Breast epithelium (tissue), 4 donors: ENCODE data around the gene PRAMEF18. TPM values are rescaled to one million over a fixed set of nuclear protein-coding genes. Genes with fewer than 3 reads are reported as not detected.
"Not testable (repeated sequence)": the region's sequence is repeated elsewhere in the genome, so short reads cannot be mapped to it uniquely, and the experiment has no call there.

Experiments used
- DNase-seq, 2 donors: peaks; one replicate each; pipeline ENCODE4 v3.0.0-alpha.2; 2019; ENCODE audit warnings: low spot score in 2 of 2
- H3K27ac ChIP-seq, 2 donors: fragments of 200-600 bp; sonication (generic) in 1 of 2; one replicate each; pipeline ENCODE4 v1.5.1; 2016 to 2019; ENCODE audit warnings: mild to moderate bottlenecking in 1 of 2
- H3K27me3 ChIP-seq, 2 donors: fragments of 200-600 bp; sonication (generic) in 1 of 2; one replicate each; pipeline versions ENCODE4 v1.5.1 to v1.6.0; 2017 to 2019; ENCODE audit warnings: control low read depth in 1 of 2, mild to moderate bottlenecking in 1 of 2
- H3K36me3 ChIP-seq: fragments of 200-600 bp; one replicate; pipeline ENCODE4 v1.5.1; 2019
- H3K4me1 ChIP-seq, 2 donors: fragments of 200-600 bp; sonication (generic); one replicate each; pipeline ENCODE4 v1.5.1; 2016 to 2019; ENCODE audit warnings: control low read depth in 1 of 2
- H3K4me3 ChIP-seq, 3 donors: fragments of 200-600 bp; sonication (generic); 1 replicate in 2 of 3; 2 replicates in 1 of 3; pipeline ENCODE4 v1.5.1; 2016 to 2019; ENCODE audit warnings: mild to moderate bottlenecking in 3 of 3, moderate library complexity in 2 of 3
- H3K9me3 ChIP-seq, 2 donors: fragments of 200-600 bp; sonication (generic) in 1 of 2; one replicate each; pipeline ENCODE4 v1.5.1; 2016 to 2019; ENCODE audit warnings: control low read depth in 1 of 2
- CTCF ChIP-seq, 3 donors: fragments of 450-650 bp; IDR thresholded peaks; one replicate each; pipeline ENCODE4 v1.5.1; 2016 to 2017; ENCODE audit warnings: antibody characterized with exemption in 3 of 3, mild to moderate bottlenecking in 3 of 3, moderate library complexity in 3 of 3
- POLR2A ChIP-seq: fragments of 450-650 bp; IDR thresholded peaks from one replicate; pipeline ENCODE4 v1.6.1; 2016; ENCODE audit warnings: antibody characterized with exemption, mild to moderate bottlenecking, moderate library complexity
- POLR2AphosphoS5 ChIP-seq, 3 donors: sonication (generic); formaldehyde crosslinking; IDR thresholded peaks; one replicate each; pipeline ENCODE4 v1.6.1; 2017; ENCODE audit warnings: antibody characterized with exemption in 3 of 3
- intact Hi-C: fragments of 100-400 bp; cut with DNase I; formaldehyde crosslinking; loops from one replicate; pipeline ENCODE4 v1.15.1; 2023; ENCODE audit warnings: low total_unique reads
- total RNA-seq, 3 donors: library from RNA; depleted of rRNA; stranded (reverse); fragments of >200 nt; gene quantifications; one replicate each; pipeline ENCODE4 v1.1.0, GENCODE V29; 2016

Gene PRAMEF18
- total RNA-seq, 3 donors from 2014 or later, result not detected

- H3K4me3 ChIP-seq, H3K4me1 ChIP-seq, DNase-seq, intact Hi-C loops, H3K36me3 ChIP-seq, H3K27ac ChIP-seq, H3K27me3 ChIP-seq, H3K9me3 ChIP-seq: not testable (repeated sequence)
These were observed 4.6 kb upstream of the PRAMEF18 start for GRCh38 chr1:13230601-13231000.

- H3K27me3 ChIP-seq, H3K9me3 ChIP-seq, DNase-seq, H3K4me1 ChIP-seq, intact Hi-C loops, H3K27ac ChIP-seq, H3K36me3 ChIP-seq, H3K4me3 ChIP-seq: not testable (repeated sequence)
These were observed 4.1 kb upstream of the PRAMEF18 start for GRCh38 chr1:13230096-13230495.

- H3K27ac ChIP-seq, result no peak overlapping the region
- H3K27me3 ChIP-seq, result peaks cover 0 to 5% of the 10 kb centered on the region in 2 donors
- no peak for TF ChIP-seq CTCF (IDR thresholded peaks at IDR 0.05)
- TF ChIP-seq POLR2AphosphoS5 (IDR thresholded peaks at IDR 0.05), result no peak
- TF ChIP-seq POLR2A, result no peak
- no peaks in the 10 kb centered on the region for H3K9me3 ChIP-seq
- H3K36me3 ChIP-seq, result no peaks in the 10 kb centered on the region
- intact Hi-C loops, result no loop called here
- DNase-seq, result peak in 1 of 2 donors; percentile 17
- no peak overlapping the region for H3K4me3 ChIP-seq
- H3K4me1 ChIP-seq, result no peaks in the 10 kb centered on the region
These were observed 2.4 kb upstream of the PRAMEF18 start for GRCh38 chr1:13228343-13228781.

GRCh38 chr1:13227271-13228055, 1.5 kb upstream of the PRAMEF18 start:
- intact Hi-C loops, H3K36me3 ChIP-seq, H3K27me3 ChIP-seq, H3K27ac ChIP-seq, H3K4me3 ChIP-seq, H3K9me3 ChIP-seq, H3K4me1 ChIP-seq: not testable (repeated sequence)
- DNase-seq, result peak in 1 of 2 donors; percentile 15

GRCh38 chr1:13224480-13225060, 1.4 kb downstream of the PRAMEF18 start:
- H3K4me3 ChIP-seq, result no peak overlapping the region
- TF ChIP-seq CTCF (IDR thresholded peaks at IDR 0.05) (no peak), POLR2AphosphoS5 (IDR thresholded peaks at IDR 0.05) (no peak), POLR2A (no peak)
- DNase-seq, result no peak
- peaks cover 0 to 5% of the 10 kb centered on the region in 2 donors for H3K27me3 ChIP-seq
- no peaks in the 10 kb centered on the region for H3K9me3 ChIP-seq
- H3K36me3 ChIP-seq, result no peaks in the 10 kb centered on the region
- no peaks in the 10 kb centered on the region for H3K4me1 ChIP-seq
- H3K27ac ChIP-seq, result no peak overlapping the region
- intact Hi-C loops, result no loop called here

- DNase-seq, H3K4me3 ChIP-seq, H3K27ac ChIP-seq, H3K9me3 ChIP-seq, intact Hi-C loops, H3K36me3 ChIP-seq, H3K4me1 ChIP-seq, H3K27me3 ChIP-seq: not testable (repeated sequence)
These were observed 3.2 kb downstream of the PRAMEF18 start for GRCh38 chr1:13222788-13223187.

GRCh38 chr1:13219203-13219602, 6.8 kb downstream of the PRAMEF18 start:
- H3K4me1 ChIP-seq, H3K27ac ChIP-seq, intact Hi-C loops, H3K4me3 ChIP-seq, H3K36me3 ChIP-seq, H3K27me3 ChIP-seq, DNase-seq, H3K9me3 ChIP-seq: not testable (repeated sequence)

- H3K4me3 ChIP-seq, intact Hi-C loops, H3K9me3 ChIP-seq, H3K36me3 ChIP-seq, H3K27ac ChIP-seq, H3K4me1 ChIP-seq, DNase-seq, H3K27me3 ChIP-seq: not testable (repeated sequence)
These were observed 9.3 kb downstream of the PRAMEF18 start for GRCh38 chr1:13216619-13217018.

- H3K9me3 ChIP-seq, H3K27ac ChIP-seq, intact Hi-C loops, H3K4me3 ChIP-seq, H3K36me3 ChIP-seq, DNase-seq, H3K4me1 ChIP-seq, H3K27me3 ChIP-seq: not testable (repeated sequence)
These were observed 17.2 kb downstream of the PRAMEF18 start for GRCh38 chr1:13208712-13209111.

- intact Hi-C loops, H3K9me3 ChIP-seq: not testable (repeated sequence)
These were observed 24.6 kb downstream of the PRAMEF18 start, which contains the start of gene PRAMEF13 for GRCh38 chr1:13201309-13201708. PRAMEF13 (minus strand) TSS chr1:13201409; CDS start chr1:13199589, 1,820 bp downstream.

More at GRCh38 chr1:13201309-13201708, 24.6 kb downstream of the PRAMEF18 start, which contains the start of gene PRAMEF13:
- DNase-seq, H3K4me1 ChIP-seq, H3K27me3 ChIP-seq, H3K36me3 ChIP-seq, H3K4me3 ChIP-seq, H3K27ac ChIP-seq: not testable (repeated sequence)
